NT2/D1 (cell line): ENCODE results near the gene ENTPD2.

Experiments
- DNase-seq: peaks from one replicate; pipeline ENCODE4 v3.0.0-alpha.2; 2011; ENCODE audit warnings: low read depth, low spot score
- H3K27me3 ChIP-seq: 2 replicates; pipeline ENCODE4 v1.6.0; 2011; ENCODE audit warnings: mild to moderate bottlenecking; ENCODE audit not compliant: insufficient read length, insufficient read depth
- H3K36me3 ChIP-seq: 2 replicates; pipeline ENCODE4 v1.6.1; 2011; ENCODE audit warnings: mild to moderate bottlenecking, low read length, mixed read lengths; ENCODE audit not compliant: insufficient read depth, insufficient read length
- H3K4me1 ChIP-seq: 2 replicates; pipeline ENCODE4 v1.5.1; 2011; ENCODE audit not compliant: insufficient read depth, insufficient read length
- H3K4me3 ChIP-seq: 2 replicates; pipeline ENCODE4 v1.5.1; 2011; ENCODE audit warnings: low read depth; ENCODE audit not compliant: insufficient read length
- H3K9ac ChIP-seq: 2 replicates; pipeline ENCODE4 v1.6.0; 2011; ENCODE audit warnings: low read depth; ENCODE audit not compliant: insufficient read length
- H3K9me3 ChIP-seq: 2 replicates; pipeline ENCODE4 v1.5.1; 2011; ENCODE audit warnings: mild to moderate bottlenecking, low read length; ENCODE audit not compliant: insufficient read depth
- SUZ12 ChIP-seq: IDR thresholded peaks from 2 replicates; pipeline ENCODE4 v1.6.1; 2011; ENCODE audit not compliant: insufficient read length, insufficient read depth; ENCODE audit errors: extremely low read depth
- YY1 ChIP-seq: IDR thresholded peaks from 2 replicates; pipeline ENCODE4 v1.6.1; 2011; ENCODE audit not compliant: insufficient read length, insufficient read depth
- ZNF274 ChIP-seq: IDR thresholded peaks from 2 replicates; pipeline ENCODE4 v1.6.1; 2011; ENCODE audit warnings: mild to moderate bottlenecking, low read depth, low read length

ENTPD2 gene

GRCh38 chr9:137032858-137033257 is 21.0 kb downstream of the ENTPD2 start:
- H3K4me3 ChIP-seq = no peak overlapping the region
- peaks cover 30% of the 10 kb centered on the region for H3K4me1 ChIP-seq
- no peak overlapping the region for H3K9ac ChIP-seq
- H3K9me3 ChIP-seq = no peaks in the 10 kb centered on the region
- peaks cover 6% of the 10 kb centered on the region for H3K36me3 ChIP-seq
- TF ChIP-seq SUZ12 (no peak), YY1 (no peak), ZNF274 (no peak)
- DNase-seq = no peak
- H3K27me3 ChIP-seq = peaks cover 21% of the 10 kb centered on the region

DNA sequence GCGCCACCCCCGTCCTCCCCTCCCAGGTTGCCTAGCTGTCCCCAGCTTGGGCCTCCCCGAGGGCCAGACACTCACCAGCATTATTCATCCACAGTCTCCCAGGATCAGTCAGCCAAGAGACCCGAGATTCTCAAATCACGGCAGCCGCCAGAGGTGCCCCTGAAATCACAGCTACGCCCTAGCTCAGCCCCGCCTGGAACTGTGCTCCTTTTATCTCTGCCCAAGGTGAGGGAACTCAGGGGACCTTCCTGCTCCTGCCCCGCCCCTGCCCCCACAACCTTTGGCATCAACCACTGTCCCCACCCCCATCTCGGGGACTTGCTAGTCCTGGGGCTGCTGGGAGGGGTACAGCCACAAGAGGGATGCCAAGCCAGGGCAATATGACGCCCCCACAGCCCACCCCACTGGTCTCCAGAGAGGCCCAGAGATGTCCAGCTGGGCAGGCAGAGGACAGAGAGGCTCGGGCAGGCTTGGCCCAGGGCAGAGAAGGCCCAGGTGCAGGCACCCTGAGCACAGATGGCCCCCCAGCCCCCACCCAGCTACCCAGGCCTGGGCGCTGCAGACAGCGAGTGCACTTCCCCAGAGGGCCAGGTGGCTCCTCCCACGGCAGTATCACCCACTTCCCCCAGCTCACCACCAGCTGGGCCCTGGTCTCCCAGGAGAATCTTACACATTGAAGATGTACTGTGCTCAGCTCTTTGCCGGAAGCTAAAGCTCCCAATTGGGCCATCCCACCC is 21.8 kb downstream of the ENTPD2 start, which contains the start of gene FUT7:
FUT7 (minus strand) TSS at position 185 of the 737 bp plus-strand sequence; CDS start at position 88, 97 bp downstream.
- Histone ChIP-seq H3K4me1 (peaks cover 37% of the 10 kb centered on the region), H3K4me3 (no peak within 1 kb of the TSS), H3K9me3 (no peaks in the 10 kb centered on the region), H3K36me3 (peaks cover under 1% of the 10 kb centered on the region), H3K27me3 (peaks cover 28% of the 10 kb centered on the region), H3K9ac (no peak within 1 kb of the TSS)
- TF ChIP-seq YY1 = no peak
- no peak for DNase-seq

GRCh38 chr9:137030538-137031527 is 23.0 kb downstream of the ENTPD2 start:
- no peak overlapping the region for H3K4me3 ChIP-seq
- no peaks in the 10 kb centered on the region for H3K36me3 ChIP-seq
- no peak for TF ChIP-seq ZNF274
- no peak for TF ChIP-seq SUZ12
- TF ChIP-seq YY1 = no peak
- peaks cover 41% of the 10 kb centered on the region for H3K27me3 ChIP-seq
- H3K4me1 ChIP-seq = peaks cover 42% of the 10 kb centered on the region
- H3K9me3 ChIP-seq = no peaks in the 10 kb centered on the region
- no peak for DNase-seq
- no peak overlapping the region for H3K9ac ChIP-seq

DNA sequence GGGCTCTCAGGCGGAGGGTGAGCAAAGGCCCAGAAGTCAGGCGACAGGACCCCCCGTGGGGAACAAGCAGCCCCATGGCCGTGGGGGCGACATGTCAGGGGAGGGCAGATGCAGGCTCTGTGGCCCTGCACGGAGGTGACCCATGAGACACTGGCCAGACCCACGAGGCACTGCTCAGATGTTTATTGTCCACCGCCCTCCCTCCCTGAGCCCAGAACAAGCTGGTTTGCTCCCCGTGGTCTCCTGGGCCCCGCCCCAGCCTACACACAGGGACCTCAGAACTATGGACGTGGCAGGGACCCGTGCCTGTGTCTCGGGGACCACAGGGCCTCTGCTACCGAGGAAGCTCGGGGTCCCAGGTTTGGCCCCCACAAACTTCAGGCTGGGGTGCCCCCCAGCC is 23.9 kb downstream of the ENTPD2 start:
- H3K36me3 ChIP-seq = no peaks in the 10 kb centered on the region
- DNase-seq = no peak
- TF ChIP-seq ZNF274 = no peak
- no peak for TF ChIP-seq SUZ12
- no peak for TF ChIP-seq YY1
- H3K9ac ChIP-seq = peak overlapping the region; percentile 61
- peaks cover 41% of the 10 kb centered on the region for H3K4me1 ChIP-seq
- H3K4me3 ChIP-seq = no peak overlapping the region
- no peaks in the 10 kb centered on the region for H3K9me3 ChIP-seq
- peaks cover 42% of the 10 kb centered on the region for H3K27me3 ChIP-seq

- Histone ChIP-seq H3K4me3 (peak overlapping the region; percentile 33), H3K9ac (peak overlapping the region; percentile 75), H3K36me3 (no peaks in the 10 kb centered on the region), H3K4me1 (peaks cover 36% of the 10 kb centered on the region), H3K9me3 (no peaks in the 10 kb centered on the region), H3K27me3 (peaks cover 35% of the 10 kb centered on the region)
- peak; percentile 49 for DNase-seq
- TF ChIP-seq ZNF274 (no peak), SUZ12 (no peak), YY1 (no peak)
Observed at GRCh38 chr9:137029058-137029936, 24.6 kb downstream of the ENTPD2 start.

- Histone ChIP-seq H3K9me3 (no peaks in the 10 kb centered on the region), H3K4me3 (peak overlapping the region; percentile 33), H3K9ac (peak overlapping the region; percentile 75), H3K4me1 (peaks cover 40% of the 10 kb centered on the region), H3K27me3 (peaks cover 34% of the 10 kb centered on the region), H3K36me3 (no peaks in the 10 kb centered on the region)
- TF ChIP-seq ZNF274 (no peak), YY1 (no peak), SUZ12 (no peak)
- no peak for DNase-seq
Observed at GRCh38 chr9:137028263-137029057, 25.4 kb downstream of the ENTPD2 start.
